Natural killer cell (primary cell): ENCODE data around the gene STX7. TPM values are rescaled to one million over a fixed set of nuclear protein-coding genes. Genes with fewer than 3 reads are reported as not detected.
A peak's percentile ranks its signal among the peaks of the same experiment; 100 is the strongest.

Source experiments
- ATAC-seq, 3 donors: fragments of 150-1000 bp in 2 of 3; fragments of 200-7000 bp in 1 of 3; cut with Tn5 transposase; 1 replicate in 1 of 3; 2 replicates in 2 of 3; pipeline ENCODE4 v1.10.0; 2021; ENCODE audit warnings: mild to moderate bottlenecking in 2 of 3, moderate library complexity in 2 of 3
- DNase-seq, 2 donors: peaks; one replicate each; pipeline versions ENCODE4 v3.0.0 to v3.0.0-alpha.2; 2013 to 2021; ENCODE audit warnings: mixed read lengths in 1 of 2
- H3K27ac ChIP-seq: one replicate; pipeline ENCODE4 v1.5.1; 2013; ENCODE audit warnings: mild to moderate bottlenecking, low read length
- H3K27me3 ChIP-seq: one replicate; pipeline ENCODE4 v1.6.1; 2013; ENCODE audit warnings: low read length; ENCODE audit not compliant: control insufficient read depth, insufficient read depth
- H3K36me3 ChIP-seq: one replicate; pipeline ENCODE4 v1.6.1; 2013; ENCODE audit warnings: low read length; ENCODE audit not compliant: control insufficient read depth, insufficient read depth
- H3K4me1 ChIP-seq: one replicate; pipeline ENCODE4 v1.6.1; 2013; ENCODE audit warnings: low read length; ENCODE audit not compliant: control insufficient read depth, insufficient read depth
- H3K4me3 ChIP-seq: one replicate; pipeline ENCODE4 v1.5.1; 2013; ENCODE audit warnings: low read length
- H3K9me3 ChIP-seq: one replicate; pipeline ENCODE4 v1.6.1; 2013; ENCODE audit warnings: low read length; ENCODE audit not compliant: control insufficient read depth, insufficient read depth
- H3K27ac Mint-ChIP-seq, 2 donors: one replicate each; pipeline ENCODE4 v1.8.0; 2022; ENCODE audit warnings: mild to moderate bottlenecking in 2 of 2, mixed read lengths in 2 of 2, moderate library complexity in 1 of 2
- H3K27me3 Mint-ChIP-seq, 2 donors: one replicate each; pipeline ENCODE4 v1.8.0; 2022; ENCODE audit warnings: low read depth in 2 of 2, mixed read lengths in 2 of 2
- H3K36me3 Mint-ChIP-seq: one replicate; pipeline ENCODE4 v1.8.0; 2022; ENCODE audit warnings: mixed read lengths
- H3K4me1 Mint-ChIP-seq, 2 donors: one replicate each; pipeline ENCODE4 v1.8.0; 2022; ENCODE audit warnings: mixed read lengths in 2 of 2
- H3K4me3 Mint-ChIP-seq: one replicate; pipeline ENCODE4 v1.8.0; 2022; ENCODE audit warnings: mild to moderate bottlenecking, moderate library complexity, mixed read lengths
- H3K9me3 Mint-ChIP-seq, 2 donors: one replicate each; pipeline ENCODE4 v1.8.0; 2022; ENCODE audit warnings: mixed read lengths in 2 of 2
- WGBS: methylation state at CpG from one replicate; pipeline ENCODE4 v1.1.7; 2013; ENCODE audit warnings: missing lambda C conversion rate; ENCODE audit not compliant: insufficient coverage; 5-methylcytosine and 5-hydroxymethylcytosine counted together
- intact Hi-C: fragments of 100-400 bp; cut with micrococcal nuclease; formaldehyde crosslinking; loops from one replicate; pipeline ENCODE4 v1.14.2; 2022
- total RNA-seq, 4 donors: library from RNA; stranded (reverse); fragments of 120-200 nt in 1 of 4; gene quantifications; one replicate each; pipeline versions ENCODE4 v1.2.3 to v1.2.4, GENCODE V29; 2013 to 2022
- TF ChIP-seq, protein P1 (sequence below): fragments of 200-600 bp; IDR thresholded peaks from one replicate; pipeline ENCODE4 v1.8.0; 2022; ENCODE audit warnings: antibody characterized with exemption

The STX7 gene
- total RNA-seq, 3 donors from 2014 or later (not counting 1 experiment from before 2014, with no cell fraction given), result 37.3 to 49.9 (median 39.5) TPM

DNA sequence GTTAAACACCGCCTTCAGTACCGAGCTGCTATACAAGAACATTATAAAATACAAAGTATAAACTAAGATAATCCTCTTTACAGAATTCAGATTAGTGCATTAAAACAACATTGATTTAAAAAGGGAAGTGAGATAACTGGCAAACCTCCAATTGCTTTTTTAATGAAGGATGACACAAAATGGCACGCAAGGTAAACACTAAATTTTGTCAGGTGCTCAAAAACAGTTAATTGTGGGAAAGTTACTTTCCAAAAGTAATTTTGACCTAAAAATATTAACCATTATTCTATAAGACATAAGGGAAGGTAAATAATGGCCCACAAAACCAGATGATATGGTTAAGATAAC, 53.3 kb downstream of the STX7 start:
- intact Hi-C loops, result no loop called here
- Mint-ChIP-seq H3K27me3 (no peaks in the 10 kb centered on the region), H3K27ac (no peak overlapping the region), H3K9me3 (no peaks in the 10 kb centered on the region), H3K4me1 (peaks cover 11% of the 10 kb centered on the region in 2 donors), H3K4me3 (no peak overlapping the region), H3K36me3 (peaks cover 8% of the 10 kb centered on the region)
- Histone ChIP-seq H3K9me3 (no peaks in the 10 kb centered on the region), H3K4me3 (no peak overlapping the region), H3K4me1 (no peaks in the 10 kb centered on the region), H3K27me3 (no peaks in the 10 kb centered on the region), H3K36me3 (peaks cover 49% of the 10 kb centered on the region), H3K27ac (no peak overlapping the region)
- TF ChIP-seq, protein P1, sequence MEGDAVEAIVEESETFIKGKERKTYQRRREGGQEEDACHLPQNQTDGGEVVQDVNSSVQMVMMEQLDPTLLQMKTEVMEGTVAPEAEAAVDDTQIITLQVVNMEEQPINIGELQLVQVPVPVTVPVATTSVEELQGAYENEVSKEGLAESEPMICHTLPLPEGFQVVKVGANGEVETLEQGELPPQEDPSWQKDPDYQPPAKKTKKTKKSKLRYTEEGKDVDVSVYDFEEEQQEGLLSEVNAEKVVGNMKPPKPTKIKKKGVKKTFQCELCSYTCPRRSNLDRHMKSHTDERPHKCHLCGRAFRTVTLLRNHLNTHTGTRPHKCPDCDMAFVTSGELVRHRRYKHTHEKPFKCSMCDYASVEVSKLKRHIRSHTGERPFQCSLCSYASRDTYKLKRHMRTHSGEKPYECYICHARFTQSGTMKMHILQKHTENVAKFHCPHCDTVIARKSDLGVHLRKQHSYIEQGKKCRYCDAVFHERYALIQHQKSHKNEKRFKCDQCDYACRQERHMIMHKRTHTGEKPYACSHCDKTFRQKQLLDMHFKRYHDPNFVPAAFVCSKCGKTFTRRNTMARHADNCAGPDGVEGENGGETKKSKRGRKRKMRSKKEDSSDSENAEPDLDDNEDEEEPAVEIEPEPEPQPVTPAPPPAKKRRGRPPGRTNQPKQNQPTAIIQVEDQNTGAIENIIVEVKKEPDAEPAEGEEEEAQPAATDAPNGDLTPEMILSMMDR, result no peak
- DNase-seq (no peak), ATAC-seq (no peak)
- WGBS, result 93% methylated on average over 2 of the region's 3 CpGs

DNA sequence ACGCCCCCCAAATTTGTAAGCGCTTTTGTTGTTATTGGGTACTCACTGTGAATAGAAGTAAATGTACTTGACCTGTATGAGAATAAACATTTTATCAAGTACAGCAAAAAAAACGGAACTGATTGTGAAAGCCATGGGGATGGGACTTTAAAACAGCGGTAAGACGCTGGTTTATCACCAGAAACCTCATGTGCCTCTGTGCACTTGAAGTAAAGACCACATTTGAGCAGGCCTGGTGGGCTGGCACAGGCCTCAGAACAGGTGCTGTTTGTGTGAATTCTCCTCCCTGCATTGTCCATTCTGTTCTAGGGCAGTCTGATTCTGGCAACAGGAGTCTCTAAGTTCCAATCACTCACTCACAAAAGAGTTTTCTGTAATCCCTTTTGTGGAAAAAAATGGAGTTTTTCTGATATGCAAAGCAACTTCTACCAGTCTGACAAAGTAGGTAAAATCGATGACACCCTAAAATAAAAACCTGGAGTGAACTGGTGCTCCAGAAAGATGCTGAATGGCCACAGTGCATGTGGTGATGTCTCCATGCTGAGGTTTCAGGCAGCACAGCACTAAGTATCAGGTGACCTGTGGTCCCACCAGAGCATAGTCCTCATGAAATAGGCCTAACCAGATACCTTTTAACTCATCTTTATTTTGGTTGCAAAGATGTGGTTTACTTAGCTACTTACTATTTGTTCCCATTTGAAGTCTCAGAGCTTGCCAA, 53.9 kb downstream of the STX7 start:
- no peak overlapping the region for H3K4me3 Mint-ChIP-seq
- Histone ChIP-seq H3K4me1 (no peaks in the 10 kb centered on the region), H3K36me3 (peaks cover 46% of the 10 kb centered on the region), H3K4me3 (no peak overlapping the region), H3K9me3 (no peaks in the 10 kb centered on the region), H3K27me3 (no peaks in the 10 kb centered on the region), H3K27ac (no peak overlapping the region)
- H3K36me3 Mint-ChIP-seq, result peaks cover 7% of the 10 kb centered on the region
- 78% methylated on average over 6 of the region's 6 CpGs for WGBS
- H3K27me3 Mint-ChIP-seq, result no peaks in the 10 kb centered on the region
- no peaks in the 10 kb centered on the region for H3K9me3 Mint-ChIP-seq
- intact Hi-C loops, result no loop called here
- TF ChIP-seq, protein P1, result no peak
- ATAC-seq, result no peak
- no peak for DNase-seq
- H3K27ac Mint-ChIP-seq, result peak overlapping the region in 1 of 2 donors; percentile 14
- H3K4me1 Mint-ChIP-seq, result peaks cover 11% of the 10 kb centered on the region in 2 donors

DNA sequence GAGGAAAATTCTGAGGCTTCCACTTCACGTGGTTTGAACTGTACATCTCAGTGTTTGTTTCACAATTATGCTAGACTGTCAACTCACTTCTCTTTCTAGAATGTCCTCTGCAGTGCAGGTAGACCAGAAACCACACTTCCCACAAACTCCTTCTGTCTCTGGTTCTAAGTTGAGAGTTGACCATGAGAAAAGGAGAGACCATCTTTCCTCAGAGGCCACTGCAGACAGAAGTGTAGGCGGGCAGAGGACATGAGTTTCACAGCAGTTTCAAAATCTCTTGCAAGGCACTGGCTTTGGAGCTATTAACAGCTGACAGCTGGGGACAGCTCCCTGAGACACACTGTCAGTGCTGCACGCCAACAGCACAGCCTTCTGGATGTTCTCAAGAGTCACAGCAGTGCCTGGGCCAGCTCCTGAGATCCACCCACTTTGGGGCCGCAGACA, 56.2 kb downstream of the STX7 start:
- H3K36me3 ChIP-seq, result peaks cover 28% of the 10 kb centered on the region
- ATAC-seq (peak in 2 of 3 donors; percentile 30 to 37), DNase-seq (no peak)
- Mint-ChIP-seq H3K4me3 (no peak overlapping the region), H3K36me3 (peaks cover 20% of the 10 kb centered on the region), H3K27ac (peak overlapping the region; percentile 34 to 64), H3K4me1 (peaks cover 11 to 19% of the 10 kb centered on the region in 2 donors), H3K27me3 (no peaks in the 10 kb centered on the region), H3K9me3 (no peaks in the 10 kb centered on the region)
- TF ChIP-seq, protein P1, result no peak
- 75% methylated on average over 4 of the region's 4 CpGs for WGBS
- no peaks in the 10 kb centered on the region for H3K9me3 ChIP-seq
- no peaks in the 10 kb centered on the region for H3K4me1 ChIP-seq
- H3K4me3 ChIP-seq, result no peak overlapping the region
- H3K27me3 ChIP-seq, result no peaks in the 10 kb centered on the region
- intact Hi-C loops, result no loop called here
- H3K27ac ChIP-seq, result no peak overlapping the region

DNA sequence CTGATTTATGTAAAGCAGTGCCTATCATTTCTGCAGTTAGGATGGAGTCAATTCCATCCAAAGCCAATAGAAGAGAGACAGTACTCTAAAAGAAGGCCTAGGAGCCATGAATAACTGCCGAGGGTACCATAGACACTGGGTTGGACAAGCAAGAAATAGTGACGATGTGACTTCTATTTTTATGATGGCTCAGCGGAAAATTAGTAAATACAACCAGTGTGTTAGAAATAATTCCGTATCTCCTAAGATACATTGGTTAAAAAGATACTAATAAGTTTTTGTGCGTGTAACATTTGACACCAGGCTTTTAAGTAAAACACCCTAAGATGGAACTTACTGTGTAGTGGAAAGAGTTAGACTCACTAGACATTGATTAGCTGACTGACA, 66.1 kb downstream of the STX7 start:
- H3K27ac Mint-ChIP-seq, result no peak overlapping the region

More for the DNA sequence above, 66.1 kb downstream of the STX7 start:
- intact Hi-C loops, result no loop called here
- H3K27ac ChIP-seq, result no peak overlapping the region
- DNase-seq, result no peak
- H3K36me3 ChIP-seq, result peaks cover 3% of the 10 kb centered on the region
- no peak for ATAC-seq
- WGBS, result 97% methylated on average over 5 of the region's 5 CpGs
- peaks cover 0 to under 1% of the 10 kb centered on the region in 2 donors for H3K9me3 Mint-ChIP-seq
- no peaks in the 10 kb centered on the region for H3K4me1 ChIP-seq
- TF ChIP-seq, protein P1, result no peak
- no peaks in the 10 kb centered on the region for H3K27me3 Mint-ChIP-seq
- H3K9me3 ChIP-seq, result no peaks in the 10 kb centered on the region
- H3K36me3 Mint-ChIP-seq, result peaks cover 22% of the 10 kb centered on the region
- H3K4me3 Mint-ChIP-seq, result no peak overlapping the region
- no peaks in the 10 kb centered on the region for H3K4me1 Mint-ChIP-seq
- H3K4me3 ChIP-seq, result no peak overlapping the region
- no peaks in the 10 kb centered on the region for H3K27me3 ChIP-seq
